SK-N-MC (cell line): ENCODE results near the gene MRPL12.

Experiments
- EZH2 ChIP-seq: fragments of 200-600 bp; sonication (generic); IDR thresholded peaks from one replicate; pipeline ENCODE4 v1.6.1; 2017; ENCODE audit warnings: antibody characterized with exemption
- POLR2AphosphoS5 ChIP-seq: IDR thresholded peaks from 2 replicates; pipeline ENCODE4 v1.6.1; 2012; ENCODE audit warnings: mild to moderate bottlenecking, low read depth, low read length, borderline replicate concordance

DNA sequence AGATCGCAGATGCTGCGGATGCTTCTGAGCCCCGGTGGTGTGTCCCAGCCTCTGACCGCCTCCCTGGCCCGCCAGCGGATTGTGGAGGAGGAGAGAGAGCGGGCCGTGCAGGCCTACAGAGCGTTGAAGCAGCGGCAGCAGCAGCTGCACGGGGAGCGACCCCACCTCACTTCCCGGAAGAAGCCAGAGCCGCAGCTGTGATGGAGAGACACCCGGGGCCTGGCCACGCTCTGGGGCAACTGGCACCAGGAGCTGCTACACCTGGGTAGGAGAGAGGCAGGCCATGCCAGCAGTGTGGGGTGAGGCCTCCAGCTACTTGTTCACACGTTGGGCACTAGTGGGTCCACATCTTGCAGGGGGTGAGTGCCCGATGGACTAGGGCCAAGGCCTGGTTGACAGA lies 30.7 kb upstream of the MRPL12 start:
- TF ChIP-seq POLR2AphosphoS5 (no peak), EZH2 (no peak)
